AG10803 (cell line): Measurements from ENCODE around the gene AP2A2.

Experiments used
- DNase-seq: peaks from one replicate; pipeline ENCODE4 v3.0.0; 2010; ENCODE audit warnings: low read depth
- H3K4me3 ChIP-seq: 2 replicates; pipeline ENCODE4 v1.5.1; 2011; ENCODE audit warnings: mild to moderate bottlenecking, low read length, control low read depth
- CTCF ChIP-seq: conservative IDR thresholded peaks from 2 replicates; pipeline ENCODE4 v1.5.1; 2011; ENCODE audit warnings: mild to moderate bottlenecking, low read length, control low read depth, inconsistent platforms

Gene AP2A2

GRCh38 chr11:1005928-1006327 is 80.3 kb downstream of the AP2A2 start:
- H3K4me3 ChIP-seq: no peak overlapping the region
- no peak for TF ChIP-seq CTCF
- DNase-seq: no peak

DNA sequence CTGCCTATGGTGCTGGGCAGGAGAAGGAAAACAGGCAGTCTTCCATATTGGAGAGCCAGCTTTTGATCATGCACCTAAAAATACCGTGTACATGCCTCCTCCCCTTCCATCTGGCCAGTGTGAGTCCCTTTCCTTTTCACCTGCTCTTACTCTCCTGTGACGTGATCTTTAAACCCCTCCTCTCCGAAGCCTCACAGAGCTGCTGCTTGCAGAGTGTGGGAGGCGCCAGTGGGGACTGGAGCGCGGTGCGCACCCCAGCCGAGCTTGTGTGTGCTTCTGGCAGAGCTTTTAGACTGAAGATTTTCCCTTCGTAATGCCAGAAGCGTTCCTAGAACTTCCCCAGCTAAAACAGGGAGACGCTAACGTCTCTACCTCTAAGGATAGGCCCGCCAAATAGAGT is 81.1 kb downstream of the AP2A2 start:
- H3K4me3 ChIP-seq: no peak overlapping the region
- TF ChIP-seq CTCF: no peak
- DNase-seq: no peak

- no peak overlapping the region for H3K4me3 ChIP-seq
- TF ChIP-seq CTCF: no peak
- no peak for DNase-seq
Observed at GRCh38 chr11:1007279-1007678, 81.6 kb downstream of the AP2A2 start.

- no peak for TF ChIP-seq CTCF
- no peak for DNase-seq
- no peak overlapping the region for H3K4me3 ChIP-seq
Observed at GRCh38 chr11:1008001-1008802, 82.5 kb downstream of the AP2A2 start.

GRCh38 chr11:1008803-1009145 is 83.1 kb downstream of the AP2A2 start:
- no peak for DNase-seq
- no peak overlapping the region for H3K4me3 ChIP-seq
- TF ChIP-seq CTCF: no peak

DNA sequence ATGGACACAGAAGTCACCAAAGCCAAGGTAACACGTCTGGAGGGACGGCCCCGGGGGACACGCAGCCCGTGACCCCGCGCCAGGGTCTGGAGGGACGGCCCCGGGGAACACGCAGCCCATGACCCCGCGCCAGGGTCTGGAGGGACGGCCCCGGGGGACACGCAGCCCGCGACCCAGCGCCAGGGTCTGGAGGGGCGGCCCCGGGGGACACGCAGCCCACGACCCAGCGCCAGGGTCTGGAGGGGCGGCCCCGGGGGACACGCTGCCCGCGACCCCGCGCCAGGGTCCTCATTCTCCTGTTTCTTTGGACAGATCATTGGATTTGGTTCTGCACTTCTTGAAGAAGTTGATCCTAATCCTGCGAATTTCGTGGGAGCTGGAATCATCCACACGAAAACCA is 83.7 kb downstream of the AP2A2 start:
- no peak for TF ChIP-seq CTCF
- DNase-seq: no peak
- no peak overlapping the region for H3K4me3 ChIP-seq

GRCh38 chr11:1009991-1010390 is 84.3 kb downstream of the AP2A2 start:
- TF ChIP-seq CTCF: no peak
- no peak overlapping the region for H3K4me3 ChIP-seq
- no peak for DNase-seq
